HG03432 (cell line): ENCODE results near the gene UVSSA.
"Not testable (repeated sequence)": the region's sequence is repeated elsewhere in the genome, so short reads cannot be mapped to it uniquely, and the experiment has no call there.

Experiments used
- ATAC-seq: cut with Tn5 transposase; IDR thresholded peaks from one replicate; pipeline ENCODE4 v1.9.1; 2021; ENCODE audit warnings: mild to moderate bottlenecking, moderate library complexity; ENCODE audit not compliant: unreplicated experiment

The UVSSA gene

GRCh38 chr4:1385373-1386340 is 38.6 kb downstream of the UVSSA start:
- no peak for ATAC-seq

- not testable (repeated sequence) for ATAC-seq
Observed at GRCh38 chr4:1393363-1393762, 46.4 kb downstream of the UVSSA start.

- ATAC-seq = no peak
Observed at GRCh38 chr4:1393866-1394265, 46.9 kb downstream of the UVSSA start.

- ATAC-seq = not testable (repeated sequence)
Observed at GRCh38 chr4:1394554-1395388, 47.8 kb downstream of the UVSSA start.

- ATAC-seq = not testable (repeated sequence)
Observed at GRCh38 chr4:1395389-1395820, 48.4 kb downstream of the UVSSA start.

GRCh38 chr4:1395941-1396805 is 49.2 kb downstream of the UVSSA start:
- no peak for ATAC-seq

GRCh38 chr4:1396806-1397455 is 49.9 kb downstream of the UVSSA start:
- ATAC-seq = no peak

- no peak for ATAC-seq
Observed at GRCh38 chr4:1398681-1399507, 51.9 kb downstream of the UVSSA start.

GRCh38 chr4:1399508-1400190 is 52.6 kb downstream of the UVSSA start:
- no peak for ATAC-seq

GRCh38 chr4:1400191-1400805 is 53.3 kb downstream of the UVSSA start:
- ATAC-seq = no peak

- ATAC-seq = no peak
Observed at GRCh38 chr4:1400831-1401408, 53.9 kb downstream of the UVSSA start.

- ATAC-seq = no peak
Observed at GRCh38 chr4:1401409-1402020, 54.5 kb downstream of the UVSSA start.

GRCh38 chr4:1402021-1402515 is 55.1 kb downstream of the UVSSA start:
- ATAC-seq = no peak

- ATAC-seq = no peak
Observed at GRCh38 chr4:1402516-1403091, 55.6 kb downstream of the UVSSA start.

GRCh38 chr4:1403177-1403583 is 56.2 kb downstream of the UVSSA start:
- ATAC-seq = no peak

GRCh38 chr4:1403591-1404572 is 56.9 kb downstream of the UVSSA start:
- no peak for ATAC-seq
